Dermis blood vessel endothelial cell (primary cell): ENCODE results near the gene AKNA. TPM values are rescaled to one million over a fixed set of nuclear protein-coding genes. Genes with fewer than 3 reads are reported as not detected.

Experiments
- DNase-seq: peaks from one replicate; pipeline ENCODE4 v3.0.0; 2010
- total RNA-seq: library from RNA; depleted of rRNA; stranded (reverse); fragments of >200 nt; gene quantifications from 2 replicates; pipeline ENCODE4 v1.2.3, GENCODE V29; 2014

Gene AKNA
- total RNA-seq, 1 donor from 2014 or later: 3.6 TPM

GRCh38 chr9:114413861-114414301, 26.1 kb upstream of the AKNA start:
- peak; percentile 10 for DNase-seq

GRCh38 chr9:114412048-114412683, 24.4 kb upstream of the AKNA start:
- DNase-seq: no peak

- no peak for DNase-seq
Measured at GRCh38 chr9:114411452-114411851, 23.7 kb upstream of the AKNA start.

GRCh38 chr9:114410910-114411309, 23.1 kb upstream of the AKNA start:
- no peak for DNase-seq

- DNase-seq: no peak
Measured at GRCh38 chr9:114409842-114410241, 22.1 kb upstream of the AKNA start.

- no peak for DNase-seq
Measured at GRCh38 chr9:114409103-114409780, 21.5 kb upstream of the AKNA start.

- DNase-seq: no peak
Measured at GRCh38 chr9:114408645-114409044, 20.9 kb upstream of the AKNA start.

GRCh38 chr9:114407889-114408288, 20.1 kb upstream of the AKNA start:
- DNase-seq: no peak

GRCh38 chr9:114406441-114406840, 18.7 kb upstream of the AKNA start:
- DNase-seq: no peak

- peak; percentile 89 for DNase-seq
Measured at GRCh38 chr9:114405294-114406034, 17.7 kb upstream of the AKNA start.

- DNase-seq: no peak
Measured at GRCh38 chr9:114404531-114404930, 16.7 kb upstream of the AKNA start.

- no peak for DNase-seq
Measured at GRCh38 chr9:114403153-114403756, 15.5 kb upstream of the AKNA start.

- DNase-seq: no peak
Measured at GRCh38 chr9:114401344-114401743, 13.6 kb upstream of the AKNA start.

GRCh38 chr9:114400772-114401171, 13.0 kb upstream of the AKNA start:
- no peak for DNase-seq

GRCh38 chr9:114400219-114400618, 12.4 kb upstream of the AKNA start:
- peak; percentile 26 for DNase-seq

GRCh38 chr9:114399381-114399780, 11.6 kb upstream of the AKNA start:
- no peak for DNase-seq

- DNase-seq: peak; percentile 93
Measured at GRCh38 chr9:114397848-114398605, 10.2 kb upstream of the AKNA start.

GRCh38 chr9:114397219-114397847, 9.6 kb upstream of the AKNA start:
- no peak for DNase-seq

- no peak for DNase-seq
Measured at GRCh38 chr9:114396558-114397218, 8.9 kb upstream of the AKNA start.

GRCh38 chr9:114395768-114396167, 8.0 kb upstream of the AKNA start:
- no peak for DNase-seq

GRCh38 chr9:114395334-114395617, 7.5 kb upstream of the AKNA start:
- no peak for DNase-seq
